Type B pancreatic cell (in vitro differentiated cells): ENCODE measurements around the gene EGFL8. TPM values are rescaled to one million over a fixed set of nuclear protein-coding genes. Genes with fewer than 3 reads are reported as not detected.

Experiments used
- DNase-seq: peaks from one replicate; pipeline ENCODE4 v3.0.0; 2021; ENCODE audit warnings: mixed read lengths; ENCODE audit not compliant: unreplicated experiment; ENCODE audit errors: extremely low spot score
- H3K27ac Mint-ChIP-seq: 2 replicates; pipeline ENCODE4 v1.8.0; 2021; ENCODE audit warnings: mild to moderate bottlenecking, mixed read lengths
- H3K27me3 Mint-ChIP-seq: 2 replicates; pipeline ENCODE4 v1.8.0; 2021; ENCODE audit warnings: mixed read lengths
- H3K36me3 Mint-ChIP-seq: 2 replicates; pipeline ENCODE4 v1.8.0; 2021; ENCODE audit warnings: mixed read lengths
- H3K4me1 Mint-ChIP-seq: one replicate; pipeline ENCODE4 v1.8.0; 2021; ENCODE audit warnings: mixed read lengths; ENCODE audit not compliant: unreplicated experiment
- H3K4me3 Mint-ChIP-seq: 2 replicates; pipeline ENCODE4 v1.8.0; 2021; ENCODE audit warnings: mild to moderate bottlenecking, mixed read lengths
- H3K9me3 Mint-ChIP-seq: 2 replicates; pipeline ENCODE4 v1.8.0; 2021; ENCODE audit warnings: mixed read lengths
- total RNA-seq: library from RNA; stranded (reverse); gene quantifications from 2 replicates; pipeline ENCODE4 v1.2.1, GENCODE V29; 2021; ENCODE audit warnings: low replicate concordance
- TF ChIP-seq, protein P1 (sequence below): fragments of 200-600 bp; sonication (generic); conservative IDR thresholded peaks from 2 replicates; pipeline ENCODE4 v1.5.0; 2021; ENCODE audit warnings: antibody characterized with exemption, mild to moderate bottlenecking

EGFL8 gene
- total RNA-seq, 1 donor from 2014 or later: 35.8 TPM

DNA sequence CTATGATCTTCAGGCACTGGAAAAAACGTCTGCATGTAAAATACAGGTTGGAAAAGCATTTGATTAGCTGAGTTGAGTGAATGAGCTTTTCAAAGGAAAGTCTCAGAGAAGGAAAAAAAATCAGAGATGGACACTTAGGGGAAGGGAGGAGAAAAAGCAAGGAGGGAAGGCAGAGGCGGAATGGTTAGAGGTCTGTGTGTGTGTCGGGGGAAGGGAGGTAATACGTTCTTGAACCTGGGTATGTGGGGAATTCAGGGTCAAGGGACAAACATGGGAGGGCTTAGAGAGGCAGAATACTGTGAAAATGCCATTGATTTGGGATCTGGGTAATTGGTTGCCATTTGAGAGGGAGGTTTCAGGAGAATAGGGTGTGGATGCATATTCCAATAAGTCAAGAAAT is 17.7 kb upstream of the EGFL8 start:
- Mint-ChIP-seq H3K27me3 (peaks cover 18% of the 10 kb centered on the region), H3K4me3 (no peak overlapping the region), H3K4me1 (peaks cover 18% of the 10 kb centered on the region), H3K36me3 (no peaks in the 10 kb centered on the region), H3K9me3 (no peaks in the 10 kb centered on the region), H3K27ac (no peak overlapping the region)
- TF ChIP-seq, protein P1, sequence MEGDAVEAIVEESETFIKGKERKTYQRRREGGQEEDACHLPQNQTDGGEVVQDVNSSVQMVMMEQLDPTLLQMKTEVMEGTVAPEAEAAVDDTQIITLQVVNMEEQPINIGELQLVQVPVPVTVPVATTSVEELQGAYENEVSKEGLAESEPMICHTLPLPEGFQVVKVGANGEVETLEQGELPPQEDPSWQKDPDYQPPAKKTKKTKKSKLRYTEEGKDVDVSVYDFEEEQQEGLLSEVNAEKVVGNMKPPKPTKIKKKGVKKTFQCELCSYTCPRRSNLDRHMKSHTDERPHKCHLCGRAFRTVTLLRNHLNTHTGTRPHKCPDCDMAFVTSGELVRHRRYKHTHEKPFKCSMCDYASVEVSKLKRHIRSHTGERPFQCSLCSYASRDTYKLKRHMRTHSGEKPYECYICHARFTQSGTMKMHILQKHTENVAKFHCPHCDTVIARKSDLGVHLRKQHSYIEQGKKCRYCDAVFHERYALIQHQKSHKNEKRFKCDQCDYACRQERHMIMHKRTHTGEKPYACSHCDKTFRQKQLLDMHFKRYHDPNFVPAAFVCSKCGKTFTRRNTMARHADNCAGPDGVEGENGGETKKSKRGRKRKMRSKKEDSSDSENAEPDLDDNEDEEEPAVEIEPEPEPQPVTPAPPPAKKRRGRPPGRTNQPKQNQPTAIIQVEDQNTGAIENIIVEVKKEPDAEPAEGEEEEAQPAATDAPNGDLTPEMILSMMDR: no peak
- DNase-seq: no peak

DNA sequence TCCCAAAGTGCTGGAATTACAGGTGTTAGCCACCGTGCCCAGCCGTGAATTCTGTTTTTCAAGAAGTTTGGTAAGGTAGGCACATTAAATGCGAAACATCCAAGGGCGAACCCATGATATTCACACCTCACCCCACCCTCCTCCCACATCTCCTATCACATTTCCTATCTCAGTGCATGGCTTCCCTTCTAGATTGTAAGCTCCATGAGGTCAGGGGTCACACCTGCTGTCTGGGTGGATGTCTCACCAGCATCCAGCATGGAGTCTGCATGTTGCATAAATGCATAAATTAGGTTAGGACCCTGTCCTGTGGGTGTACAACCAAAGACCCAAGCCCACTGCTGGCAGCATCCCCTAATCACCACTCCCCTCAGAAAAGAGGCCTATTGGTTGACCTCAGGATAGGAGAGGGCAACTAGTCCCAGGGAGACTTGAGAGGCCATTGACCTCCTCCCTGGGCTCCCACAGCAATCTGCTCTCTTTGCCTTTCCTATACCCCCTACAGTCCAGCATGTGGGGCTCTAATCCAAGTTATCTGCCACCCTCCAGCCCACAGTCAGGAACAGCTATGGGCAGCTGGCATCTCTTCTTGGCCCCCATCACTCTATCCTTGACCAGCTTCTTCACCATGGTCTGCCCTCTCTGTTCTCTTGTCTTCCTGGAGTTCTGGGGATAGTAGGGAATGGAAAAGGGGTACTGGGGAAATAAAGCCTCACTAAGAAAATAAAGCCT is 16.8 kb upstream of the EGFL8 start:
- peaks cover 24% of the 10 kb centered on the region for H3K4me1 Mint-ChIP-seq
- peaks cover 18% of the 10 kb centered on the region for H3K27me3 Mint-ChIP-seq
- H3K36me3 Mint-ChIP-seq: no peaks in the 10 kb centered on the region
- no peak overlapping the region for H3K27ac Mint-ChIP-seq
- no peaks in the 10 kb centered on the region for H3K9me3 Mint-ChIP-seq
- TF ChIP-seq, protein P1: no peak
- no peak overlapping the region for H3K4me3 Mint-ChIP-seq
- DNase-seq: no peak

DNA sequence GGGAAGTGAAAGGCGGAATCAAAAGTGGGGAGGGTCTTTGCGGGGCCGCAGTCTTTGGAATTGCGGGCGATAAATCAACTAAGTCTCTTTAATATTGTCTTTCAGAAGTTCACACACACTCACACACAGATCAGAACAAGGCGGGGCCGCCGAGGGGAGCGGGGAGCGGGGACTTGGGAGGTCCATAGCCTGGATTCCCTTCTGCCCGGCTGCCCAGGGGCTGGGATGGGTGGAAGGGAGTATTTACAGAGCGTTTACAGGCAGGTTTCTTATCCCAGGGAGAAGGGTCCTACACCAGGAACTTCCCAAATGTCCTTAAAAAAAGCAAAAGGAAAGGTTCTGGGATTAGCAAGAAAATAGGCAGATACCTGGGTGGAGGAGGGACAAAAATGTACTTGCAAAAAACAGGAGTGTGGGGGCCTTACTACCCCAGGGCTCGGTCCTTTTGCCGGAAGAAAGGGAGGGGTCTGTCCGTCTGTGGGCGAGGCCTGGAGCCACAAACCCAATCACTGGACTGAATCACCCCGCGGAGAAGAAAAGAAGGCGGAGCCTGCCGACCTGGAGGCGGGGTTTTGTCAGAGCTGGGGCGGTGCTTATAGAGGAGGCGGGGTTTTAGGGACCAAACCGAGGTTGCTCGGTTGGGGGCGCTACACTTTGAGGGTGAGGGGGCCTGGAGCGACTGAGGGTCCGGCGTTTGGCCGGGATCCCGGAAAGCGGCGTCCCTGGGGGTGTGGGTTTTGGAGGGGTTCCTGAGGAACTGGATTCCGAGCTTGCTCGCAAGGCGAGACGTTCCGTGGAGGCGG is 15.9 kb upstream of the EGFL8 start:
- Mint-ChIP-seq H3K36me3 (no peaks in the 10 kb centered on the region), H3K27me3 (peaks cover 21% of the 10 kb centered on the region), H3K4me3 (no peak overlapping the region), H3K27ac (no peak overlapping the region), H3K4me1 (peaks cover 31% of the 10 kb centered on the region), H3K9me3 (no peaks in the 10 kb centered on the region)
- DNase-seq: no peak
- TF ChIP-seq, protein P1: no peak

DNA sequence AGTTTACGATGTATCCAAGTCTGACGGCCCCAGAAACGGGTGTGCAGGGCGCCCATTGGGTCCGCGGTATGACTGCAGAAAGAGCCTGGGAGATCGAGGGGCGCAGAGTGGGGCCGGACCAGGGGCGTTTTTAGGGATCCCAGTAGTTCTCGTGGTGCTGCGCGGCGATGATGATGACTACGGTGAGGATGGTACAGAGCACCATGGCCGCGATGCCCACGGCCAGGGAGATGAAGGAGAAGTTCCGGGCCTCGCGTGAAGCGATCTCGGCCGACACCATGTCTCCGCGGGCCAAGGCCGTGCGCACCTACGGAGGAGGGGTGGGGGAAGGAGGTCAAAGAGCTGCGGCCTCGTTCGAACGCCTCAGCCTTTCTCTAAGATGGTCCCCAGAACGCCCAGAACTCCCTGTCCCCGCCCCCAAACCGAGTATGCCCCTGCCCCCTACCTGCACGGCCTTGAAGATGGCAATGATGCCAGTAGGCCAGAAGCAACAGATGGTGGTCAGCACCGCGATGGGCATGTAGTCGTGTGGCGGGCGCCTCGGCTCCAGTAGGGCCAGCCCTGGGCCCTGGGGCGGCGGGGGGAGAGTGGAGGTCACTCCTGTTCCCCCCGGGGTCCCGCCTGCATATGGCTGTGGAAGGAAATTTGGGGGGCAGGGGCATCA is 15.2 kb upstream of the EGFL8 start:
- no peak for DNase-seq
- Mint-ChIP-seq H3K36me3 (no peaks in the 10 kb centered on the region), H3K4me3 (no peak overlapping the region), H3K27ac (no peak overlapping the region), H3K9me3 (no peaks in the 10 kb centered on the region), H3K4me1 (peaks cover 36% of the 10 kb centered on the region), H3K27me3 (peaks cover 21% of the 10 kb centered on the region)
- TF ChIP-seq, protein P1: no peak

DNA sequence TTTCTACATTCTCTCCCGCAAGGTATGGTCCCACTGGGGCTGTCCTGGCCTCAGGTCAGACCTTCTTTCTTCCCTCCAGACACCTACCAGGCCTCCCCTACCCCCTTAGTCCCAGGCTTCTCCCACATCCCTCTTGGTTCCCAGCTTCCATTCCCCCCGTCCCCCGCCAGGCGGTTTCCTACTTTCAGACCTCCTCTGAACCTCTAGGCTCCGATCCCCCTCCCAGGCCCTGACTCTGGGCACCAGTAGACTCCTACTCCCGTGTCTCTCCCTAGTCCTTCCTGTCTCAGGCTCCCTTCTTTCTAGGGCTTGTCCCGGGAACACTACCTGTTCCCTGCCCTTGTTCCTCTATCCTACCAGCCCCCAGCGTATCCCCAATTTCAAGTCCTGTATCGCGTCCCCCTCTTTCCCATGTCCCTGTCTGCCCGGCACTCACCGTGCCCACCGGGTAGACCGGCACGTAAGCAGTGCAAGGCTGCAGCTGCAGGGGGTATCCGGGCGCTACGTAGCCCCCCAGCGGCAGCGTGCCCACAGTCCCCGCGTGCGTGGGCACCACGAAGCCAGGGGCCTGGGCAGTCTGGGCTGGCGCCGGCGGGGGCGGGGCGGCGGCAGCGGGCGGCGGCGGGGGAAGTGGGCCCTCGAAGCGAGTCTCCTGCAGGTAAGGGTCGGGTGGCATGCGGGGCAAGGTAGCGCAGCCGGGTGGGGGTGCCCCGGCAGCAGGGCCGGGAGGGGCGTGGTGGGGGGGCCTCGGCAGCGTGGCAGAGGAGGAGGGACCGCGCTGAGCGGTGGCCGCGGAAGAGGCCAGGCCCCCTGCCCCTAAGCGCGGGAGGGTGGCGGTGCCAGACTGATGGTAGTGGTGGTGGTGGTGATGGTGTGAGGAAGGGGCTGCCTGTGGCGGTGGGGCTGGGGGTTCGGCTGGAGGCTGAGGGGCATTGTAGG is 14.2 kb upstream of the EGFL8 start:
- DNase-seq: no peak
- Mint-ChIP-seq H3K36me3 (peaks cover under 1% of the 10 kb centered on the region), H3K27ac (peak overlapping the region; percentile 24), H3K4me1 (peaks cover 44% of the 10 kb centered on the region), H3K4me3 (no peak overlapping the region), H3K9me3 (no peaks in the 10 kb centered on the region), H3K27me3 (peaks cover 21% of the 10 kb centered on the region)
- TF ChIP-seq, protein P1: no peak
